Stomach smooth muscle (tissue), 2 donors: ENCODE results near the gene CTBP2.

Source experiments
- H3K27ac ChIP-seq: one replicate; pipeline ENCODE4 v1.7.0; 2013; ENCODE audit warnings: mild to moderate bottlenecking, low read length, inconsistent platforms
- H3K27me3 ChIP-seq, 2 donors: one replicate each; pipeline ENCODE4 v1.7.0; 2013; ENCODE audit warnings: low read length in 2 of 2; ENCODE audit not compliant: insufficient read depth in 2 of 2, control insufficient read depth in 1 of 2
- H3K36me3 ChIP-seq, 2 donors: one replicate each; pipeline ENCODE4 v1.7.0; 2013; ENCODE audit warnings: low read length in 2 of 2; ENCODE audit not compliant: control insufficient read depth in 2 of 2, insufficient read depth in 2 of 2
- H3K4me1 ChIP-seq: one replicate; pipeline ENCODE4 v1.7.0; 2013; ENCODE audit warnings: low read length; ENCODE audit not compliant: control insufficient read depth, insufficient read depth
- H3K4me3 ChIP-seq, 2 donors: one replicate each; pipeline ENCODE4 v1.7.0; 2013; ENCODE audit warnings: low read length in 2 of 2
- H3K9ac ChIP-seq, 2 donors: one replicate each; pipeline ENCODE4 v1.7.0; 2013; ENCODE audit warnings: low read length in 2 of 2, mild to moderate bottlenecking in 1 of 2
- H3K9me3 ChIP-seq, 2 donors: one replicate each; pipeline ENCODE4 v1.7.0; 2013; ENCODE audit warnings: low read length in 2 of 2; ENCODE audit not compliant: control insufficient read depth in 2 of 2
- donor health status: healthy.
- donor health status: Pancreatic carcinoma.

CTBP2 gene

GRCh38 chr10:125199270-125199669, 38.9 kb upstream of the CTBP2 start:
- no peaks in the 10 kb centered on the region for H3K36me3 ChIP-seq
- H3K4me1 ChIP-seq = no peaks in the 10 kb centered on the region
- H3K27ac ChIP-seq = no peak overlapping the region
- no peaks in the 10 kb centered on the region for H3K9me3 ChIP-seq
- no peaks in the 10 kb centered on the region for H3K27me3 ChIP-seq
- H3K4me3 ChIP-seq = no peak overlapping the region
- H3K9ac ChIP-seq = no peak overlapping the region

- no peaks in the 10 kb centered on the region for H3K36me3 ChIP-seq
- no peaks in the 10 kb centered on the region for H3K9me3 ChIP-seq
- H3K27me3 ChIP-seq = no peaks in the 10 kb centered on the region
- no peak overlapping the region for H3K27ac ChIP-seq
- H3K4me1 ChIP-seq = no peaks in the 10 kb centered on the region
- H3K4me3 ChIP-seq = no peak overlapping the region
- no peak overlapping the region for H3K9ac ChIP-seq
Measured at GRCh38 chr10:125194814-125195213, 34.5 kb upstream of the CTBP2 start.

- H3K36me3 ChIP-seq = no peaks in the 10 kb centered on the region
- no peaks in the 10 kb centered on the region for H3K27me3 ChIP-seq
- no peaks in the 10 kb centered on the region for H3K4me1 ChIP-seq
- H3K9me3 ChIP-seq = no peaks in the 10 kb centered on the region
- H3K9ac ChIP-seq = no peak overlapping the region
- no peak overlapping the region for H3K4me3 ChIP-seq
- H3K27ac ChIP-seq = no peak overlapping the region
Measured at GRCh38 chr10:125193306-125193877, 33.0 kb upstream of the CTBP2 start.

GRCh38 chr10:125192620-125193019, 32.3 kb upstream of the CTBP2 start:
- no peak overlapping the region for H3K4me3 ChIP-seq
- no peaks in the 10 kb centered on the region for H3K9me3 ChIP-seq
- H3K27me3 ChIP-seq = no peaks in the 10 kb centered on the region
- H3K9ac ChIP-seq = no peak overlapping the region
- no peaks in the 10 kb centered on the region for H3K4me1 ChIP-seq
- no peak overlapping the region for H3K27ac ChIP-seq
- no peaks in the 10 kb centered on the region for H3K36me3 ChIP-seq

- Histone ChIP-seq H3K27me3 (no peaks in the 10 kb centered on the region), H3K9ac (no peak overlapping the region), H3K9me3 (no peaks in the 10 kb centered on the region), H3K4me1 (no peaks in the 10 kb centered on the region), H3K4me3 (no peak overlapping the region), H3K36me3 (no peaks in the 10 kb centered on the region), H3K27ac (no peak overlapping the region)
Measured at GRCh38 chr10:125192005-125192404, 31.6 kb upstream of the CTBP2 start.

- Histone ChIP-seq H3K4me1 (no peaks in the 10 kb centered on the region), H3K27me3 (no peaks in the 10 kb centered on the region), H3K9me3 (no peaks in the 10 kb centered on the region), H3K27ac (no peak overlapping the region), H3K4me3 (no peak overlapping the region), H3K9ac (no peak overlapping the region), H3K36me3 (no peaks in the 10 kb centered on the region)
Measured at GRCh38 chr10:125190946-125191345, 30.6 kb upstream of the CTBP2 start.

GRCh38 chr10:125190414-125190813, 30.1 kb upstream of the CTBP2 start:
- H3K27me3 ChIP-seq = no peaks in the 10 kb centered on the region
- no peak overlapping the region for H3K27ac ChIP-seq
- no peak overlapping the region for H3K4me3 ChIP-seq
- no peak overlapping the region for H3K9ac ChIP-seq
- no peaks in the 10 kb centered on the region for H3K9me3 ChIP-seq
- no peaks in the 10 kb centered on the region for H3K36me3 ChIP-seq
- no peaks in the 10 kb centered on the region for H3K4me1 ChIP-seq

- Histone ChIP-seq H3K4me1 (no peaks in the 10 kb centered on the region), H3K9me3 (no peaks in the 10 kb centered on the region), H3K27me3 (no peaks in the 10 kb centered on the region), H3K36me3 (no peaks in the 10 kb centered on the region), H3K9ac (no peak overlapping the region), H3K4me3 (no peak overlapping the region), H3K27ac (no peak overlapping the region)
Measured at GRCh38 chr10:125189162-125189561, 28.8 kb upstream of the CTBP2 start.

- Histone ChIP-seq H3K27me3 (no peaks in the 10 kb centered on the region), H3K4me1 (no peaks in the 10 kb centered on the region), H3K4me3 (no peak overlapping the region), H3K27ac (no peak overlapping the region), H3K9ac (no peak overlapping the region), H3K9me3 (no peaks in the 10 kb centered on the region), H3K36me3 (no peaks in the 10 kb centered on the region)
Measured at GRCh38 chr10:125187238-125188194, 27.2 kb upstream of the CTBP2 start.

GRCh38 chr10:125186431-125187170, 26.2 kb upstream of the CTBP2 start:
- Histone ChIP-seq H3K27ac (no peak overlapping the region), H3K27me3 (no peaks in the 10 kb centered on the region), H3K36me3 (no peaks in the 10 kb centered on the region), H3K9ac (no peak overlapping the region), H3K9me3 (no peaks in the 10 kb centered on the region), H3K4me1 (no peaks in the 10 kb centered on the region), H3K4me3 (no peak overlapping the region)
